ENCODE results near the gene ZNF557.
"Not testable (repeated sequence)": the region's sequence is repeated elsewhere in the genome, so short reads cannot be mapped to it uniquely, and the experiment has no call there.

DNA sequence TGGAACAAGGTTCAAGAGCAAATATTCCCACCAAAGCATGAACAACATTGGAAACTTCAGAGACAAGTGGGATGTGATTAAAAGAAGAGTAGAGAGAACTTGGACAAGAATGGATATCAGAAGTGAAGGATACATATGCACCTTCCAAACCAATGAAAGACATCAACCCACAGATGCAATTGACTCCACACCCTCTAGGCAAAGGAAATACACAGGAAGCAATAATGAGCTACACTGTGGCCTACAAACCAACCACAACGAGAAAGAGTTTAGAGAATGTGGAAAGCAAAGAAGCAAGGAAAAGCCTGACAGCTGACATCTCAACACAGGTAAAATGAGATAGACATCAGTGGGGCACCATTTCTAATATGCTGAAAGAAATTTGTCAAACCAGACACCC, 40.7 kb upstream of the ZNF557 start:
- TF ChIP-seq POLR2A (IDR thresholded peaks at IDR 0.05; ENCODE audit: low read depth, low read length); USF2 (IDR thresholded peaks at IDR 0.05; ENCODE audit: low read depth, low read length); ELK1 (IDR thresholded peaks at IDR 0.05; ENCODE audit: borderline replicate concordance, low read depth, low read length); CEBPB (IDR thresholded peaks at IDR 0.05; ENCODE audit: low read depth, low read length): not testable (repeated sequence)
- TF ChIP-seq, protein P1, sequence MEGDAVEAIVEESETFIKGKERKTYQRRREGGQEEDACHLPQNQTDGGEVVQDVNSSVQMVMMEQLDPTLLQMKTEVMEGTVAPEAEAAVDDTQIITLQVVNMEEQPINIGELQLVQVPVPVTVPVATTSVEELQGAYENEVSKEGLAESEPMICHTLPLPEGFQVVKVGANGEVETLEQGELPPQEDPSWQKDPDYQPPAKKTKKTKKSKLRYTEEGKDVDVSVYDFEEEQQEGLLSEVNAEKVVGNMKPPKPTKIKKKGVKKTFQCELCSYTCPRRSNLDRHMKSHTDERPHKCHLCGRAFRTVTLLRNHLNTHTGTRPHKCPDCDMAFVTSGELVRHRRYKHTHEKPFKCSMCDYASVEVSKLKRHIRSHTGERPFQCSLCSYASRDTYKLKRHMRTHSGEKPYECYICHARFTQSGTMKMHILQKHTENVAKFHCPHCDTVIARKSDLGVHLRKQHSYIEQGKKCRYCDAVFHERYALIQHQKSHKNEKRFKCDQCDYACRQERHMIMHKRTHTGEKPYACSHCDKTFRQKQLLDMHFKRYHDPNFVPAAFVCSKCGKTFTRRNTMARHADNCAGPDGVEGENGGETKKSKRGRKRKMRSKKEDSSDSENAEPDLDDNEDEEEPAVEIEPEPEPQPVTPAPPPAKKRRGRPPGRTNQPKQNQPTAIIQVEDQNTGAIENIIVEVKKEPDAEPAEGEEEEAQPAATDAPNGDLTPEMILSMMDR (conservative IDR thresholded peaks at IDR 0.05; ENCODE audit: low read depth, low read length), result not testable (repeated sequence)

Data from IMR-90 (cell line).